Fibroblast of lung (primary cell): ENCODE results near the gene C11orf24. TPM values are rescaled to one million over a fixed set of nuclear protein-coding genes. Genes with fewer than 3 reads are reported as not detected.

ENCODE experiments used
- DNase-seq, 2 donors: peaks; one replicate each; pipeline versions ENCODE4 v3.0.0 to v3.0.0-alpha.2; 2010; ENCODE audit warnings: low read depth in 2 of 2
- H2AFZ ChIP-seq: 2 replicates; pipeline ENCODE4 v1.5.1; 2012; ENCODE audit warnings: low read length, control low read depth, inconsistent platforms
- H3K27ac ChIP-seq: 2 replicates; pipeline ENCODE4 v1.5.1; 2011; ENCODE audit warnings: low read length, control low read depth; ENCODE audit not compliant: insufficient read depth
- H3K27me3 ChIP-seq: 2 replicates; pipeline ENCODE4 v1.5.1; 2011; ENCODE audit warnings: mild to moderate bottlenecking, low read length; ENCODE audit not compliant: control insufficient read depth, insufficient read depth
- H3K36me3 ChIP-seq: 2 replicates; pipeline ENCODE4 v1.5.1; 2011; ENCODE audit warnings: low read length; ENCODE audit not compliant: control insufficient read depth, insufficient read depth
- H3K4me1 ChIP-seq: 2 replicates; pipeline ENCODE4 v1.5.1; 2011; ENCODE audit warnings: low read length; ENCODE audit not compliant: control insufficient read depth, insufficient read depth; ENCODE audit errors: extremely low read depth
- H3K4me2 ChIP-seq: 2 replicates; pipeline ENCODE4 v1.5.1; 2011; ENCODE audit warnings: low read length, control low read depth; ENCODE audit not compliant: insufficient read depth; ENCODE audit errors: extremely low read depth
- H3K4me3 ChIP-seq, 4 experiments: fragments of 200-600 bp in 1 of 4; sonication (generic) in 1 of 4; replicated peaks in 1 of 4; 2 replicates each; pipeline ENCODE4 v1.5.1; 2011 to 2016; ENCODE audit warnings: low read length in 4 of 4, low read depth in 3 of 4, mild to moderate bottlenecking in 3 of 4, control low read depth in 2 of 4, inconsistent platforms in 1 of 4, mixed read lengths in 1 of 4; ENCODE audit not compliant: insufficient read depth in 1 of 4; ENCODE audit errors: control extremely low read depth in 1 of 4
- H3K79me2 ChIP-seq: 2 replicates; pipeline ENCODE4 v1.5.1; 2012; ENCODE audit warnings: mild to moderate bottlenecking, low read length, inconsistent platforms; ENCODE audit not compliant: control insufficient read depth, insufficient read depth
- H3K9ac ChIP-seq: 2 replicates; pipeline ENCODE4 v1.5.1; 2011; ENCODE audit warnings: mild to moderate bottlenecking, low read length, control low read depth; ENCODE audit not compliant: insufficient read depth
- H3K9me3 ChIP-seq: 2 replicates; pipeline ENCODE4 v1.5.1; 2012; ENCODE audit warnings: low read depth, low read length; ENCODE audit not compliant: control insufficient read depth, insufficient read depth
- H4K20me1 ChIP-seq: 2 replicates; pipeline ENCODE4 v1.5.1; 2011; ENCODE audit warnings: low read length; ENCODE audit not compliant: control insufficient read depth, insufficient read depth; ENCODE audit errors: extremely low read depth
- CTCF ChIP-seq, 2 donors: IDR thresholded peaks in 1 of 2; conservative IDR thresholded peaks in 1 of 2; 1 replicate in 1 of 2; 2 replicates in 1 of 2; pipeline ENCODE4 v1.5.1; 2011 to 2012; ENCODE audit warnings: low read length in 2 of 2, control low read depth in 1 of 2, inconsistent platforms in 1 of 2, low read depth in 1 of 2, mild to moderate bottlenecking in 1 of 2
- EZH2 ChIP-seq: IDR thresholded peaks from 2 replicates; pipeline ENCODE4 v1.5.1; 2012; ENCODE audit warnings: low read length, control low read depth, mild to moderate bottlenecking; ENCODE audit errors: missing control alignments
- polyA plus RNA-seq, 2 donors: library from polyadenylated mRNA; depleted of rRNA in 1 of 2; stranded (reverse) in 1 of 2; unstranded in 1 of 2; fragments of >200 nt; gene quantifications; 2 replicates each; pipeline ENCODE4 v1.2.1, GENCODE V29; 2011 to 2012; ENCODE audit warnings: missing spikeins in 1 of 2
- total RNA-seq: library from RNA; depleted of rRNA; stranded (reverse); fragments of >200 nt; gene quantifications from 2 replicates; pipeline ENCODE4 v1.2.1, GENCODE V29; 2014

C11orf24 gene
- total and polyA plus RNA-seq, 2 donors (not counting 1 experiment from before 2014, with no cell fraction given) = 25.4 to 45.6 TPM

- TF ChIP-seq CTCF (conservative IDR thresholded peaks at IDR 0.05 in 1 of 2, IDR thresholded peaks at IDR 0.05 in 1 of 2; ENCODE audit: low read depth in 1 of 2, low read length in 2 of 2) = no peak
- no peak for TF ChIP-seq EZH2
- no peaks in the 10 kb centered on the region for H3K4me1 ChIP-seq
- H3K4me3 ChIP-seq = no peak overlapping the region
- no peak overlapping the region for H2AFZ ChIP-seq
- H4K20me1 ChIP-seq = no peaks in the 10 kb centered on the region
- no peaks in the 10 kb centered on the region for H3K79me2 ChIP-seq
- no peaks in the 10 kb centered on the region for H3K9me3 ChIP-seq
- H3K36me3 ChIP-seq = no peaks in the 10 kb centered on the region
- no peak overlapping the region for H3K27ac ChIP-seq
- DNase-seq = no peak
- no peak overlapping the region for H3K9ac ChIP-seq
- no peak overlapping the region for H3K4me2 ChIP-seq
- H3K27me3 ChIP-seq = no peaks in the 10 kb centered on the region
These were observed 50.4 kb downstream of the C11orf24 start for GRCh38 chr11:68221406-68221805.

DNA sequence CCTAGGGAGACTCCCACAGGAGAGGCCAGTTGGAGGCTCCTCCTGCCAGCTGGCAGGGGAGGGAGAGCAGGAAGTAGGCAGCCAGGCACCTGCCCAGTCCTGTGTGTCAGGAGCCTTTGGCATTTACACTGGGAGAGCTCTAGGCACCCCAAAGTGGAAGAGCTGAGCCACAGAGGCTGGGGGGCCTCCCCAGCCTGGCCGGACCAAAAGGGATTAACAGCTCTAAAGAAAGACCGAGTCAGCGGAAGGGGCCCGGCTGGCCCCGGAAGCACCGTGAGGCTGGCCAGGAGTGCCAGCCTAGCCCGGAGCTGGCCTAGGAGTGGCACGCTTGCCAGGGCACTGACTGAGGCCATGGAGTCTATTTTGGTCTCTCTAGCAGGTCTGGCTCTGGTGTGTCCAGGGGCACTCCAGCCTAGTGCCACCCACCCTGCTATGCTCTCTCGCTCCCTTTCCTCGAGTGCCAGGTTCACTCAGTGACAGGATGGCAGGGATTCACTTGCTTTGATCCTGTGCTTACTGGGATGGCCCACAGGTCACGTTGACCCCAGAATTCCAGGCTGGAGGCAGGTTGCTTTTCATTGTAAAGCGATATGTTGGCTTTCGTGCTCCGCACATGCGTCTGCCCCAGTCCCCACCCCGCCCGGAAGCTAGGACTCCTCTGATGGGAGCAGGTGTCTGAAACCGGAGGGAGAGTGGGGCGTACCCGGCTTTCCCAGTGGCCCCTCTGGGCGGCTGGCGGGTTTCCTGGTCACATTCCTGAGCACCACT is 55.4 kb downstream of the C11orf24 start:
- peaks cover 12% of the 10 kb centered on the region for H3K79me2 ChIP-seq
- no peak overlapping the region for H2AFZ ChIP-seq
- no peak overlapping the region for H3K4me2 ChIP-seq
- H3K9me3 ChIP-seq = no peaks in the 10 kb centered on the region
- no peak overlapping the region for H3K9ac ChIP-seq
- TF ChIP-seq EZH2 (no peak), CTCF (conservative IDR thresholded peaks at IDR 0.05 in 1 of 2, IDR thresholded peaks at IDR 0.05 in 1 of 2; ENCODE audit: low read depth in 1 of 2, low read length in 2 of 2) (no peak)
- H3K27me3 ChIP-seq = peaks cover 11% of the 10 kb centered on the region
- no peaks in the 10 kb centered on the region for H3K36me3 ChIP-seq
- no peak for DNase-seq
- H3K4me3 ChIP-seq = no peak overlapping the region
- peaks cover 3% of the 10 kb centered on the region for H4K20me1 ChIP-seq
- H3K27ac ChIP-seq = no peak overlapping the region
- no peaks in the 10 kb centered on the region for H3K4me1 ChIP-seq

DNA sequence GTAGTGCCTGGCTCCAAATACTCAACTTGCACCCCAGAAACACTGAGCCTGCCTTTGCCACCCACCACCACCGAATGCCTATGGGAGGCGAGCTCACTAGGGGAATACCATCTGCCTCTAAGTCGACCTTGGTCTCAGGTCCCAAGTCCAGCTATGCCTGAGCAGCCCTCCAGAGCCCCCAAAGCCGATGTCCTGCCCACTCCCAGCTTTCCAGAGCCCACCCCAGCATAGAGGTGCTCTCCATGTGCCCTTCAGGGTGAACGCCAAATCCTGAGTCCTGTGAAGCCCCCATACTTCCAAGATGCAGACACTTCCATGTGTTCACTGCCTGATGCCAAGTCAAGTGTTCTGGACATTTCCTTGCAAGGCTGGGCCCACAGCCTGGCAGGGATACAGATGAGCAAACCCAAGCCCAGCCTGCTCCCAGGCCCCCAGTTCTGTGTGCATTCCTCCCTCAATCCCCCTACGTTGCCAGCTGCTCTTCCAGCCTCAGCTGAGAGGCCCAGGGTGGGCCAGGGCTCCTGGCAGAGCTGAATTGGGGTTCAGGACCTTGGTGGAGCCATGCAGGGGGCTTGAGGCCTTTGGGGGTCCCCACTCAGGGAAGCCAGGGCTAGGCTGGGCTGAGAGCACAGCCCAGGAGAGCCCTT is 56.1 kb downstream of the C11orf24 start:
- Histone ChIP-seq H3K27ac (no peak overlapping the region), H4K20me1 (peaks cover 3% of the 10 kb centered on the region), H3K4me1 (no peaks in the 10 kb centered on the region), H3K4me3 (no peak overlapping the region), H3K79me2 (peaks cover 19% of the 10 kb centered on the region), H3K27me3 (peaks cover 11% of the 10 kb centered on the region), H3K9ac (no peak overlapping the region), H3K9me3 (no peaks in the 10 kb centered on the region), H3K36me3 (no peaks in the 10 kb centered on the region), H3K4me2 (no peak overlapping the region), H2AFZ (no peak overlapping the region)
- TF ChIP-seq CTCF (conservative IDR thresholded peaks at IDR 0.05 in 1 of 2, IDR thresholded peaks at IDR 0.05 in 1 of 2; ENCODE audit: low read depth in 1 of 2, low read length in 2 of 2) = no peak
- TF ChIP-seq EZH2 = no peak
- no peak for DNase-seq
